GM12878 (cell line): ENCODE data around the gene CYB5D1. TPM values are rescaled to one million over a fixed set of nuclear protein-coding genes. Genes with fewer than 3 reads are reported as not detected.

Source experiments
- ATAC-seq: fragments of 200-7000 bp; cut with Tn5 transposase; 3 replicates; pipeline ENCODE4 v1.9.1; 2020; ENCODE audit warnings: mild to moderate bottlenecking, moderate library complexity
- BruUV-seq: library from RNA; stranded (reverse); fragments of 400-500 nt; replicated peaks from 2 replicates; lab custom pipeline; 2021; lab: Mats Ljungman, UMichigan
- CTCF ChIA-PET: fragments of 300-600 bp; sonication (Branson Sonifier 250); formaldehyde crosslinking; extraction: SDS; loops from one replicate; lab custom pipeline; 2021; ENCODE audit warnings: inconsistent platforms; lab: Yijun Ruan, JAX
- POLR2A ChIA-PET: fragments of 350-600 bp; formaldehyde crosslinking; extraction: SDS; loops from one replicate; lab custom pipeline; 2021; ENCODE audit warnings: inconsistent platforms; lab: Charles Lee
- RAD21 ChIA-PET: fragments of 300-600 bp; sonication (Branson Sonifier 250); formaldehyde crosslinking; loops from one replicate; lab custom pipeline; 2023; ENCODE audit warnings: antibody characterized with exemption; ENCODE audit not compliant: unreplicated experiment; lab: Charles Lee
- SMC1A ChIA-PET: fragments of 300-600 bp; sonication (Branson Sonifier 250); formaldehyde crosslinking; loops from one replicate; lab custom pipeline; 2023; ENCODE audit not compliant: unreplicated experiment, uncharacterized antibody; lab: Charles Lee
- DNase-seq: peaks from one replicate; pipeline ENCODE4 v3.0.0-alpha.2; 2011; ENCODE audit warnings: low read depth, low spot score
- FAIRE-seq: peaks from 3 replicates; lab custom pipeline; 2011; peaks lifted over from hg19 to GRCh38; lab: Jason Lieb, UNC
- H2AFZ ChIP-seq: 2 replicates; pipeline ENCODE4 v1.6.0; 2011; ENCODE audit warnings: low read depth, low read length, control low read depth; ENCODE audit not compliant: control insufficient read depth
- H3K27ac ChIP-seq: 2 replicates; pipeline ENCODE4 v1.5.1; 2011; ENCODE audit warnings: control low read depth; ENCODE audit not compliant: control insufficient read depth, insufficient read depth
- H3K27me3 ChIP-seq, 2 experiments: replicated peaks in 1 of 2; 2 replicates each; pipeline versions ENCODE4 v1.6.0 to v1.6.1; 2011; ENCODE audit warnings: low read length in 1 of 2; ENCODE audit not compliant: control insufficient read depth in 2 of 2, insufficient read depth in 2 of 2
- H3K36me3 ChIP-seq, 2 experiments: 2 replicates each; pipeline ENCODE4 v1.5.1; 2011; ENCODE audit warnings: low read length in 1 of 2; ENCODE audit not compliant: control insufficient read depth in 2 of 2, insufficient read depth in 2 of 2
- H3K4me1 ChIP-seq: 2 replicates; pipeline ENCODE4 v1.6.1; 2011; ENCODE audit warnings: mild to moderate bottlenecking, low read length, moderate library complexity, mixed read lengths; ENCODE audit not compliant: control insufficient read depth, insufficient read depth
- H3K4me2 ChIP-seq: 2 replicates; pipeline ENCODE4 v1.6.0; 2011; ENCODE audit warnings: control low read depth; ENCODE audit not compliant: control insufficient read depth, insufficient read depth
- H3K4me3 ChIP-seq: fragments of 200-600 bp; sonication (generic); 2 replicates; pipeline ENCODE4 v1.5.1; 2016
- H3K79me2 ChIP-seq: 2 replicates; pipeline ENCODE4 v1.6.0; 2011; ENCODE audit warnings: low read length; ENCODE audit not compliant: control insufficient read depth, insufficient read depth
- H3K9ac ChIP-seq: 2 replicates; pipeline ENCODE4 v1.8.0; 2011; ENCODE audit warnings: low read length, control low read depth, mixed read lengths; ENCODE audit not compliant: control insufficient read depth, insufficient read depth
- H3K9me3 ChIP-seq: replicated peaks from 3 replicates; pipeline ENCODE4 v1.5.1; 2011; ENCODE audit warnings: mild to moderate bottlenecking, low read length; ENCODE audit not compliant: control insufficient read depth, insufficient read depth
- H4K20me1 ChIP-seq: 2 replicates; pipeline ENCODE4 v1.6.0; 2011; ENCODE audit not compliant: control insufficient read depth, insufficient read depth
- ATF2 ChIP-seq: IDR thresholded peaks from 2 replicates; pipeline ENCODE4 v1.6.1; 2012; ENCODE audit warnings: low read length, inconsistent platforms
- IKZF1 ChIP-seq: fragments of 450-650 bp; conservative IDR thresholded peaks from 2 replicates; pipeline ENCODE4 v1.6.1; 2017; ENCODE audit warnings: antibody characterized with exemption, mild to moderate bottlenecking
- JUND ChIP-seq: IDR thresholded peaks from 2 replicates; pipeline ENCODE4 v1.6.1; 2012; ENCODE audit warnings: low read depth, mild to moderate bottlenecking, low read length, improper control_type of control experiment, moderate library complexity
- NFYA ChIP-seq: IDR thresholded peaks from 2 replicates; pipeline ENCODE4 v1.6.1; 2011; ENCODE audit warnings: low read depth, mild to moderate bottlenecking, low read length, improper control_type of control experiment, borderline replicate concordance
- NR2F1 ChIP-seq: fragments of 450-650 bp; conservative IDR thresholded peaks from 2 replicates; pipeline ENCODE4 v1.6.1; 2017; ENCODE audit warnings: mild to moderate bottlenecking
- PRDM15 ChIP-seq: fragments of 450-650 bp; formaldehyde crosslinking; IDR thresholded peaks from 2 replicates; pipeline ENCODE4 v1.4.0; 2020; ENCODE audit warnings: mild to moderate bottlenecking, moderate library complexity
- RUNX3 ChIP-seq: IDR thresholded peaks from 2 replicates; pipeline ENCODE4 v1.6.1; 2012; ENCODE audit warnings: low read length, inconsistent platforms
- SIN3A ChIP-seq: IDR thresholded peaks from 2 replicates; pipeline ENCODE4 v1.6.1; 2012; ENCODE audit warnings: low read depth, low read length, improper control_type of control experiment
- ZNF687 ChIP-seq: fragments of 450-650 bp; IDR thresholded peaks from 2 replicates; pipeline ENCODE4 v1.6.1; 2017; ENCODE audit warnings: mild to moderate bottlenecking, moderate library complexity
- WGBS: methylation state at CpG from one replicate; pipeline ENCODE4 v1.1.6; 2016; ENCODE audit warnings: low lambda C conversion rate; ENCODE audit not compliant: insufficient replicate concordance, insufficient coverage; ENCODE audit errors: missing lambda C conversion rate; 5-methylcytosine and 5-hydroxymethylcytosine counted together
- in situ Hi-C: fragments of 300-500 bp; cut with MboI; formaldehyde crosslinking; loops from 9 replicates; pipeline ENCODE4 v1.14.3; 2018; ENCODE audit warnings: mixed read lengths
- intact Hi-C: fragments of 100-400 bp; cut with micrococcal nuclease; formaldehyde crosslinking; loops from one replicate; pipeline ENCODE4 v1.14.2; 2022; ENCODE audit not compliant: unreplicated experiment
- polyA plus RNA-seq, 11 experiments: library from polyadenylated mRNA; depleted of rRNA in 4 of 11; unstranded in 6 of 11; stranded (reverse) in 5 of 11; fragments of >200 nt; fragmentation: Nextera tagmentation in 4 of 11; fragmentation: Illumina TruSeq in 1 of 11; extraction: Ambion mirVana in 4 of 11; extraction: Trizol in 1 of 11; gene quantifications; 1 replicate in 1 of 11; 2 replicates in 10 of 11; pipeline versions ENCODE4 v1.2.1 to v1.2.3, GENCODE V29; 2011 to 2016; ENCODE audit warnings: inconsistent platforms in 2 of 11, missing spikeins in 2 of 11, low read depth in 1 of 11
- total RNA-seq, 4 experiments: library from RNA; depleted of rRNA in 3 of 4; stranded (reverse); fragments of >200 nt in 3 of 4; fragmentation: Illumina TruSeq in 1 of 4; extraction: Trizol in 1 of 4; gene quantifications; 2 replicates each; pipeline versions ENCODE4 v1.2.1 to v1.2.3, GENCODE V29; 2013 to 2021

Gene CYB5D1
- total and polyA plus RNA-seq, 10 of the 15 experiments (the other 5 are each of a cell fraction or from before 2014, with no cell fraction given): 1.6 to 8.7 (median 6.4) TPM

GRCh38 chr17:7885367-7886226, 27.8 kb downstream of the CYB5D1 start (continued):
- TF ChIP-seq PRDM15 (CRISPR knock-in tag): no peak

GRCh38 chr17:7886227-7887037, 28.6 kb downstream of the CYB5D1 start:
- Histone ChIP-seq H3K79me2 (peaks cover 45% of the 10 kb centered on the region), H3K27ac (peak overlapping the region; percentile 91), H4K20me1 (no peaks in the 10 kb centered on the region), H2AFZ (peak overlapping the region; percentile 41), H3K4me1 (peaks cover 13% of the 10 kb centered on the region), H3K4me3 (peak overlapping the region; percentile 88), H3K4me2 (peak overlapping the region; percentile 96), H3K9me3 (no peaks in the 10 kb centered on the region), H3K36me3 (peaks cover 6 to 7% of the 10 kb centered on the region in 2 experiments; a peak in 3 of 4 replicates), H3K9ac (peak overlapping the region; percentile 87), H3K27me3 (no peaks in the 10 kb centered on the region)
- POLR2A ChIA-PET: interaction anchor here (0.8 to 1.3 kb wide), 6 partner anchors 26 to 335 kb away, joined by 3 to 11 read pairs (median 4); partner anchors contain the start of genes CNTROB, CYB5D1, KDM6B and NAA38
- no TSS peak for BruUV-seq
- no peak for DNase-seq
- CTCF ChIA-PET: interaction anchor here (0.8 to 1.7 kb wide), 7 partner anchors 16 to 102 kb away, joined by 3 to 6 read pairs (median 5); partner anchors contain the start of gene NAA38
- SMC1A ChIA-PET: no interaction called here
- 3% methylated on average over 26 of the region's 30 CpGs for WGBS
- intact Hi-C loops: no loop called here
- ATAC-seq: peak; percentile 10
- in situ Hi-C loops: no loop called here
- RAD21 ChIA-PET: interaction anchor here (1.0 to 1.5 kb wide), 7 partner anchors 22 to 172 kb away, joined by 3 to 6 read pairs (median 4); partner anchors contain the start of gene NAA38
- FAIRE-seq: peak; percentile 7
- TF ChIP-seq NFYA: no peak
- 0 out of 2 replicates have a peak, but pooled peaks have one; percentile 12 for TF ChIP-seq RUNX3
- no peak for TF ChIP-seq ATF2
- TF ChIP-seq JUND: no peak
- TF ChIP-seq IKZF1: 0 out of 2 replicates have a peak, but pooled peaks have one; percentile 6
- TF ChIP-seq NR2F1: 0 out of 2 replicates have a peak, but pooled peaks have one; percentile 48
- TF ChIP-seq SIN3A: peak; percentile 29; the same call in 1 of the 2 replicates
- 0 out of 2 replicates have a peak, but pooled peaks have one; percentile 10 for TF ChIP-seq ZNF687
